GM20000 (cell line): Measurements from ENCODE around the gene CYSLTR2.

Source experiments
- DNase-seq: peaks from one replicate; pipeline ENCODE4 v3.0.0; 2012; ENCODE audit warnings: low spot score
- CTCF ChIP-seq: IDR thresholded peaks from 2 replicates; pipeline ENCODE4 v1.5.1; 2012; ENCODE audit warnings: mild to moderate bottlenecking, control low read depth; ENCODE audit errors: extremely low read depth, missing control alignments

Gene CYSLTR2

GRCh38 chr13:48634636-48635035, 19.1 kb upstream of the CYSLTR2 start:
- no peak for DNase-seq
- no peak for TF ChIP-seq CTCF

- DNase-seq: no peak
- TF ChIP-seq CTCF: no peak
Measured at GRCh38 chr13:48635478-48635877, 18.3 kb upstream of the CYSLTR2 start.

- no peak for TF ChIP-seq CTCF
- DNase-seq: no peak
Measured at GRCh38 chr13:48636550-48636949, 17.2 kb upstream of the CYSLTR2 start.

- no peak for DNase-seq
- TF ChIP-seq CTCF: no peak
Measured at GRCh38 chr13:48637601-48638000, 16.1 kb upstream of the CYSLTR2 start.

GRCh38 chr13:48640767-48641166, 13.0 kb upstream of the CYSLTR2 start:
- DNase-seq: no peak
- no peak for TF ChIP-seq CTCF

GRCh38 chr13:48641404-48641803, 12.3 kb upstream of the CYSLTR2 start:
- no peak for TF ChIP-seq CTCF
- no peak for DNase-seq

- TF ChIP-seq CTCF: no peak
Measured at GRCh38 chr13:48642061-48642460, 11.7 kb upstream of the CYSLTR2 start.

GRCh38 chr13:48643159-48643558, 10.6 kb upstream of the CYSLTR2 start:
- no peak for DNase-seq
- TF ChIP-seq CTCF: no peak

More at GRCh38 chr13:48642061-48642460, 11.7 kb upstream of the CYSLTR2 start:
- DNase-seq: no peak
